GM21576 (cell line): Measurements from ENCODE around the gene MBOAT1.

Source experiments
- ATAC-seq: cut with Tn5 transposase; IDR thresholded peaks from one replicate; pipeline ENCODE4 v1.9.1; 2021; ENCODE audit warnings: mild to moderate bottlenecking, moderate library complexity; ENCODE audit not compliant: unreplicated experiment

Gene MBOAT1

GRCh38 chr6:20112241-20112640 lies 100.0 kb downstream of the MBOAT1 start:
- no peak for ATAC-seq

GRCh38 chr6:20110478-20110877 lies 101.8 kb downstream of the MBOAT1 start:
- ATAC-seq = no peak

- no peak for ATAC-seq
Observed at GRCh38 chr6:20109526-20109925, 102.7 kb downstream of the MBOAT1 start.

DNA sequence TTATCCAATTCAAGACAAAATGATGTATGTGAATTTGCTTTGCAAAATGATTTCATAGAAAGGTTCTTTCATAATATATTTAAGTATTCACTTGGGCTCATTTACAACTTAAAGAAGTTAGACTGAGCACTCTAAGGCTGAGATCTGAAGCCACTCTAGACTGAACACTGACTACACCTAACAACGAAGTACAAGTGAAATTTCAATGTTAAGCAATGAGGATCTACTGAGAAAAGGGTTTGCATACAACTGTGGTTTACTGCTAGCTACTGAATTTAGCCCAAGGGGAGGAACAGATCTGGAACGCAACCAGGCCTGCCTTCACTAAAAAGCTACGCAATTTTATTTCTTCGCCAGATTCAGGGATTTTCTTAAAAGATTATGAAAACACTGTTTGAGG lies 106.4 kb downstream of the MBOAT1 start:
- no peak for ATAC-seq

GRCh38 chr6:20104696-20105095 lies 107.6 kb downstream of the MBOAT1 start:
- no peak for ATAC-seq

GRCh38 chr6:20102397-20103073 lies 109.7 kb downstream of the MBOAT1 start:
- ATAC-seq = no peak

GRCh38 chr6:20099156-20099555 lies 113.1 kb downstream of the MBOAT1 start:
- no peak for ATAC-seq

- ATAC-seq = no peak
Observed at GRCh38 chr6:20098267-20098876, 113.9 kb downstream of the MBOAT1 start.

DNA sequence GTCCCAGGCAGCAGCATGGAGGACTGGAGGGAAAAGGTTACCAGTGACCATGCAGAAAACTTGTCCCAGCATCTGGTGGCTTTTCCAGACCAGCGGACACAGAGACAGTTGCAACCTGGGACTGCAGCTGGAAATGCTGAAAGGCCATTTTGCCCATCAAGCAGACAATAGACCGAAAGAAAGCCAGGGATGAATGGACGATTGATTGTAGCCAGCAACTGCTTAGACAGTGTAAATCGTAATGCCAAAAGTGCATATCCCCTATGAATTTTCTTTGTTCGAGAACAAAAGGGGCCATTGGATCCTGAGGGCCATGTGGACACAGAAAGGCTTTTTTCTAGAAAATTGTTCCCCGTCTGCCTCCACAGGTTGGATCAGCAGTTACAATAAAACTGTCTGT lies 115.7 kb downstream of the MBOAT1 start:
- ATAC-seq = no peak

DNA sequence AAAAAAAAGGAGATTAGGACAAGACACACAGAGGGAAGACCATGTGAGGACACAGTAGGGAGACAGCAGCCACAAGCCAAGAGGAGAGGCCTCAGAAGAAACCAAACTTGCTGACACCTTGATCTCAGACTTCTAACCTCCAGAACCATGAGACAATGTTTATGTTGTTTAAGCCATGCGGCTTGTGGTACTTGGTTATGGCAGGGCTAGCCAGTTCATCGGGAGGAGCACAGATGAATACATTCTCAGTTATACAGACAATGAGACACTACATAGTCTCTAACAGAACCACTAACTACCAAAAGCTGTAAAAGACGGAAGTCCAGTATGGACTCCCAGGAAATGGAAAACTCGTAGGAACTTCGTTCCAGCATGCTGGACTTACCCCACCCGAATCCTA lies 116.8 kb downstream of the MBOAT1 start:
- no peak for ATAC-seq

DNA sequence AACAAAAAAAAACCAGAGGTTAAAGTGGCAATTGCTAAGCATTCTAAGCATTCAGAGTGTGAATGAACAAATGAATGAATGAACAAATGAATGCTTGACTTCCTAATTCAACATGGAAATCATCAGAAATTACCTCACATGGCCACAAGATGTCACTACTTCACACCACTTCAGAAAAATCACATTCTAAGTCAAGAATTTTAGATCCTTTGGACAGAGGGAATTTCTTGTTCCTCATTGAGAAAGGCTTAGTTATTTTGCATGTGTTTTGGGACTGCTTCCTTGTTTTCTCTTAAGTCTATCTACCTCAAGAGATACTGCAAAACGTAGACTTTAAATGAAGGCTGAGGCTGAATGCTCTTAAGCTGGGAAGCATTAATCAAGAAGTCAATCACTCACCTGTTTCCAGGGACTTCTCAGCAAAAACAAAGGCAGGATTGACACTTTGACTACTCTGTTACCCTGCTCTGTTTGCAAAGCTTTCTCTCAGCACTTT lies 120.2 kb downstream of the MBOAT1 start:
- ATAC-seq = peak; percentile 50

DNA sequence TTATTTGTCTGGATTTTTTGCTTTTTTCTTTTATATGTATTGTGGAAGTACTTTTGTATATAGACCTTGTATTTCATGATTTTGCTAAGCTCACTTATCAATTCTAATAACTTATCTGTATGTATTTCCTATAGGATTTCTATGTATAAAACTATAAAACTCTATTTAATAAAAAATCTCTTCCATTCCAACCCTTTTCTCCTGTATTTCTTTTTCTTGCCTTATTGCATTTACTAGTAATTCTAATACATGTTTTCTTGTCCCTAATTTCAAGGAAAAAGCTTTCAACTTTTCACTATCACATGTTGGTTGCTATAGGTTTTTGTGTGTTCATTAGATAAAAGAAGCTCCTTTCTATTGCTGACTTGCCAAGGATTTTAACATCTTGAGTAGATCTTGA lies 125.3 kb downstream of the MBOAT1 start:
- ATAC-seq = no peak

DNA sequence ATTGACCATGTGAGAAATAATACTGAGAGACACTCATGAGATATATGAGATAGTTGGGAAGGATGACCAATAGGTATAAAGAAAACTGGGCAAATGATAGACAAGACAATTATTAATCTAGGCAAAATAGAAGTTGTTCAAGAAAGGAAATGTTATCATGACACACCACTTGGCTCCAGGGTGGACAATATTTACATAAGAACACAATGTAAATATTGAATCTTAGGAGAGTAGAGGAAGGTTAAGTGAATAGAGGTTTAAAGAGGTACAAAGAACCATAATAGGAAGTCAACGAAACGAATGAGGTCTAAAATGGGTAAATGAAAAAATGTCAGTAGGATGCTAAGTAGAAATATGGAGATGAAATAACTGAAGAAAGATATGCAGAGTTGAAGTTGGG lies 126.5 kb downstream of the MBOAT1 start:
- ATAC-seq = no peak

DNA sequence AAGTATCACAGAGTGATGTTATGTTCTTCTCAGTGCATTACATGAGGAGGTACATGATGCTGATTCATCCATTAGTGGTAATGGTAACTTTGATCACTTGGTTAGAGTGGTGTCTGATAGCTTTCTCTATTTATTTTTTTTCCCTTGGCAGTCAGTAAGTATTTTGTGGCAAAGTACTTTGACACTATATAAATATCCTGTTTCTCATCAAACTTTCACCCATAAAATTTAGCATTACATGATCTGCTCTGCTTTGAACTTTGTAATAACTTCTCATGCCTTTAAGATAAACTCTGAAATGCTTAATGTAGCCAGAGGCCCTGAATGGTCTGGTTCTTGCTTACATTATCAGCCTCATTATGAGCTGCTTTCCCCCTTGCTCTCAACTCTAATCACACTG lies 127.9 kb downstream of the MBOAT1 start:
- ATAC-seq = no peak

DNA sequence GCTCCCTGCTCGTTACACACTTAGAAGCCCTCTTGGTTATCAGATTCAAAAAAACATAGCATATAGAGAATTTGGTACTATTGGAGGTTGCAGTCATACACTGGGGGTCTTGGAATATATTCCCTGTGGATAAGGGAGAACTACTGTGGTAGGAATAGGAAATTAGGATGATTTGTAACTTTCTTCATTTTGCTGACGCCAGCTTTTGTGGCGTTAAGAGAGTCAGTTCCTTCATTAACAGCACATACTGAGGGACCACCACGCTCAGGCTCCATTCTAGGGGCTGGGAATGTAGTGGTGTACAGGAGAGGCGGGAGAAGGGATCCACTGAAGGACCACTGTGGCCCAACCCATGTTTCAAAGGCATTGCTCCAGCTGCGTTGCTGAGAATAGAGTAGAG lies 140.3 kb downstream of the MBOAT1 start:
- ATAC-seq = no peak

GRCh38 chr6:20070047-20070446 lies 142.2 kb downstream of the MBOAT1 start:
- ATAC-seq = no peak

DNA sequence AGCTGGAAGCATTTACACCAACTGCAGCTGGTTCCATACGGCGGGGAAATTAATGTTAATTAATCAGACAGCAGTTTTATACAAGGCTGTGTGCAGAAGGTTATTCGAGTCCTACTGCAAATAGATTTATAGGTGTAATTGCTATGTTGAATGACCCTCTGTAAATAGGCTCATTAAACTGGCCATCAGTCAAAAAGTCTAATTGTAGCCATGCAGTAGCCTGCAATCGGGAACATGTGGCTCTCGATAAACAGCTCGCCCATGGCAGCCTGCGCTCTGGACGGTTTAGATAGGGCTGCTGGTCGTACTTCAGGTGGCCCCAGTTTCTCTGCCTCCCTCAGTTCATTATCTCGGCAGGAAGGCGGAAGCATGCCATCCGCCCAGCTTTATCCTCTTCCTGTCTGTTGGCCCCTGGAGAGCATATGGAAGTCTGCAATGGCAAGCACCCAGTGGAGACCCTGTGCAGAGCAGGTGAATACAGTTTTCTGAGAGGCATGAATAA lies 143.2 kb downstream of the MBOAT1 start:
- ATAC-seq = no peak

DNA sequence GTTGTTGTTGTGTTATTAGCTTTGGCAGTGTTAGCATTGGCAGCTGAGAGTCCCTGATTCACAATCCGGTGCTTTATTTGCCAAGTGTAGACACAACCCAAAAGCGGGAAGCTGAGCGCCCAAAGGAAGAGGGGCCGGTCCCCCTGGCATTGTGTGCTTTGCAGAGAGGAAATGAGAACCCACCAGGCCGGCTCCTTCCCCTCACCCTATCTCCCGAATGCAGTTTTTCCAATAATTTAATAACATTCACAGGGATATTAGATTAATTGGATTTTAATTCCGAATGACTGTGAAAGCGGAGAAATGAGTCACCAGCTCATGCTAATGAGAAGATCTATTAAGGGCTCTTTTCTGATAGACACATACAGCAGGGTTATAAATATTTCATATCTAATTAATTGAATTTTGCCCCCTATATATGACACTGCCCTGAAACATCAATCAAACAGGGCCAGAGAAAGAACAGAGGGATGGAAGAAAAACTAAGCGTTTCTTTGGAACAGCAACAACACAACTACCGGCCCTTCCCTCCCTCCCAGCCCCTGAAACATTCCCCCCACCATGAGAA lies 143.8 kb downstream of the MBOAT1 start:
- no peak for ATAC-seq

GRCh38 chr6:20061952-20062351 lies 150.3 kb downstream of the MBOAT1 start:
- peak; percentile 55 for ATAC-seq

GRCh38 chr6:20060252-20060651 lies 152.0 kb downstream of the MBOAT1 start:
- no peak for ATAC-seq

- ATAC-seq = no peak
Observed at GRCh38 chr6:20058912-20059311, 153.4 kb downstream of the MBOAT1 start.
